ENCODE results near the gene CCL14. TPM values are rescaled to one million over a fixed set of nuclear protein-coding genes. Genes with fewer than 3 reads are reported as not detected.
"Not testable (repeated sequence)": the region's sequence is repeated elsewhere in the genome, so short reads cannot be mapped to it uniquely, and the experiment has no call there.

The CCL14 gene
- total and polyA plus RNA-seq, 7 experiments from 2014 or later = not detected

DNA sequence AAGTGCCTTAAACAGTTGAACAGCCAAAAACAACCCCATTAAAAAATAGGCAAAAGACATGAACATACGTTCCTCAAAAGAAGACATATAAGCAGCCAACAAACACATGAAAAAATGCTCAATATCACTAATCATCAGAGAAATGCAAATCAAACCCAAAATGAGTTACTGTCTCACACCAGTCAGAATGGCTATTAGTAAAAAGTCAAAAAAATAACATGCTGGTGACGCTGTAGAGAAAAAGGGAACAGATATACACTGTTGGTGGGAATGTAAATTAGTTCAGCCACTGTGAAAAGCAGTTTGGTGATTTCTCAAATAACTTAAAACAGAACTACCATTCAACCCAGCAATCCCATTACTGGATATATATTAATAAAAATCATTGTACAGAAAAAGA, 8.8 kb upstream of the CCL14 start:
- POLR2A ChIA-PET; H3K4me1 Mint-ChIP-seq; H3K9me3 ChIP-seq (ENCODE audit: control insufficient read depth in 2 of 3, low read length in 3 of 3); H3K4me3 ChIP-seq (ENCODE audit: low read length); H3K9me3 Mint-ChIP-seq; H3K36me3 Mint-ChIP-seq; H3K27ac Mint-ChIP-seq; H3K4me3 Mint-ChIP-seq; ATAC-seq; DNase-seq; H3K36me3 ChIP-seq (ENCODE audit: control insufficient read depth in 2 of 3, insufficient read depth in 3 of 3, low read length in 3 of 3); H3K4me1 ChIP-seq (ENCODE audit: control insufficient read depth in 2 of 2, insufficient read depth in 2 of 2, low read length in 2 of 2); intact Hi-C loops (cut with micrococcal nuclease); H3K27ac ChIP-seq (ENCODE audit: low read depth, low read length); H3K27me3 ChIP-seq (ENCODE audit: control insufficient read depth in 2 of 2, insufficient read depth in 2 of 2, low read length in 2 of 2); CTCF ChIA-PET: not testable (repeated sequence)
- peaks cover 10 to 37% (median 14%) of the 10 kb centered on the region in 5 donors for H3K27me3 Mint-ChIP-seq

DNA sequence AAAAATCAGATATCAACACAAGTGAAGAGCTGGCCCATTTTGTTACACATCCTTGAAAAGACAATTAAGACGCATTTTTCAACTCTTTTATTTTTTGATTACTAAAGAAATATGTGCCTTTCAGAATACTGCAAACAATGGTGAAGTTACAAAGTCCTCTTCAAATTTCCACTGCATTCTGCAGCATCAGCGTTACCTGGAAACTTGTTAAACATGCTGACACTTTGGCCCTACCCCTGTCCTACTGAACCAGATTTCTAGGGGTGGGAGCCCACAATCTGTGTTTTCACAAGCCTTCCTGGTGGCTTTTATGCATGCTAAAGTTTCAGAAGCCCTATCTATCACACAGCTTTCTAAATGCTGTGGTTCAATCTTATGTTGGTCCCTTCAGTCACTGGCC, 4.5 kb upstream of the CCL14 start:
- H3K9me3 ChIP-seq (ENCODE audit: control insufficient read depth in 2 of 3, low read length in 3 of 3) = no peaks in the 10 kb centered on the region
- Mint-ChIP-seq H3K9me3 (peaks cover 0 to 20% (median 5%) of the 10 kb centered on the region in 11 donors), H3K27me3 (peaks cover 10 to 30% (median 14%) of the 10 kb centered on the region in 5 donors), H3K27ac (no peak overlapping the region), H3K4me1 (peaks cover 0 to 4% (median 0%) of the 10 kb centered on the region in 7 donors), H3K4me3 (no peak overlapping the region), H3K36me3 (peaks cover 0 to 7% (median 0%) of the 10 kb centered on the region in 5 donors)
- ATAC-seq (no peak), DNase-seq (no peak)
- intact Hi-C loops (cut with micrococcal nuclease) = no loop called here
- H3K4me3 ChIP-seq (ENCODE audit: low read length) = no peak overlapping the region
- CTCF ChIA-PET = no interaction called here
- H3K27me3 ChIP-seq (ENCODE audit: control insufficient read depth in 2 of 2, insufficient read depth in 2 of 2, low read length in 2 of 2) = no peaks in the 10 kb centered on the region
- no peaks in the 10 kb centered on the region for H3K4me1 ChIP-seq (ENCODE audit: control insufficient read depth in 2 of 2, insufficient read depth in 2 of 2, low read length in 2 of 2)
- no peak overlapping the region for H3K27ac ChIP-seq (ENCODE audit: low read depth, low read length)
- no peaks in the 10 kb centered on the region for H3K36me3 ChIP-seq (ENCODE audit: control insufficient read depth in 2 of 3, insufficient read depth in 3 of 3, low read length in 3 of 3)
- POLR2A ChIA-PET = no interaction called here

DNA sequence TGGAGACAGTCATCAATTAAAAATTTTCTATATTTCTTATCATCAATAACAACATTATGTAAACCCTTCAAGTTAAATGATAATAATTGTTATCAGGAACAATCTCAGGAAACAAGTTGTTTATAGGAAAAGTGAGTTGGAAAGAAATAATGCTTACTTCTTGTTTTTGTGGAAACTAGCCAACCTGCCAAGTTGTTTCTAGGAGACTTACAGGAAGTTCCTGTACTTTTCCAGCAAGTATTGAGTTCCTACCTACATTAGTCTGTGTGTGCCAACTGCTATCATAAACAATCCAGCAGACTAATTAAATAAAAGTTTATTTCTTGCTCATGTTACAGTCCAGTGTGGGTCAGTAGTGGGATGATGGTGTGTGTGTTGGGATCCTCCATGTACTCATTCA, 1.6 kb upstream of the CCL14 start:
- no peak overlapping the region for H3K27ac Mint-ChIP-seq
- ATAC-seq = no peak

DNA sequence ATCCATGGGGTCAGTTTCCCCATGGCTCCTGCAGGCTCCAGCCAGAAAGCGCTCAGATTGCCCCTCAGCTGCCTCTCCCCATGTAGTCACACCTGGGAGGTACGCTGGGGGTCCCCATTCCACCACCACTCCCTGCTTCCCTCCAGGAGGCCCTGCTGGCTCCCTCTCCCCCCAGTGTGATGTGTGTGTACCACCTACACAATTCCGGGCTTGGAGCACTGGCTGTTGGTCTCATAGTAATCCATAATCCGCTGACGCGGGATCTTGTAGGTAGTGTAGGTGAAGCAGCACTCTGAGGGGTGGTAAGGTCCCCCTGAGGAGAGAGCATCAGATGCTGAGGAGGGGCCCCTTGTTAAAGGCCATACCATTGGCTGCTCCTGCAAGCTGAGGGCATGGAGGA, 2.4 kb downstream of the CCL14 start:
- Histone ChIP-seq H3K27me3 (ENCODE audit: control insufficient read depth in 2 of 2, insufficient read depth in 2 of 2, low read length in 2 of 2) (no peaks in the 10 kb centered on the region), H3K4me3 (ENCODE audit: low read length) (no peak overlapping the region), H3K27ac (ENCODE audit: low read depth, low read length) (no peak overlapping the region), H3K36me3 (ENCODE audit: control insufficient read depth in 2 of 3, insufficient read depth in 3 of 3, low read length in 3 of 3) (no peaks in the 10 kb centered on the region), H3K4me1 (ENCODE audit: control insufficient read depth in 2 of 2, insufficient read depth in 2 of 2, low read length in 2 of 2) (no peaks in the 10 kb centered on the region), H3K9me3 (ENCODE audit: control insufficient read depth in 2 of 3, low read length in 3 of 3) (no peaks in the 10 kb centered on the region)
- no peak for ATAC-seq
- Mint-ChIP-seq H3K27ac (no peak overlapping the region), H3K4me3 (no peak overlapping the region), H3K27me3 (peaks cover 0 to 11% (median 4%) of the 10 kb centered on the region in 5 donors), H3K4me1 (no peaks in the 10 kb centered on the region), H3K9me3 (peaks cover 0 to 9% (median 2%) of the 10 kb centered on the region in 11 donors), H3K36me3 (no peaks in the 10 kb centered on the region)
- DNase-seq = no peak
- intact Hi-C loops (cut with micrococcal nuclease) = no loop called here
- CTCF ChIA-PET = no interaction called here
- POLR2A ChIA-PET = no interaction called here

More for the DNA sequence above, 1.6 kb upstream of the CCL14 start:
- H3K36me3 Mint-ChIP-seq = peaks cover 0 to 7% (median 0%) of the 10 kb centered on the region in 5 donors
- peaks cover 9 to 19% (median 10%) of the 10 kb centered on the region in 5 donors for H3K27me3 Mint-ChIP-seq
- peaks cover 0 to 20% (median 5%) of the 10 kb centered on the region in 11 donors for H3K9me3 Mint-ChIP-seq
- intact Hi-C loops (cut with micrococcal nuclease) = no loop called here
- Histone ChIP-seq H3K27ac (ENCODE audit: low read depth, low read length) (no peak overlapping the region), H3K4me3 (ENCODE audit: low read length) (no peak overlapping the region), H3K9me3 (ENCODE audit: control insufficient read depth in 2 of 3, low read length in 3 of 3) (no peaks in the 10 kb centered on the region), H3K4me1 (ENCODE audit: control insufficient read depth in 2 of 2, insufficient read depth in 2 of 2, low read length in 2 of 2) (no peaks in the 10 kb centered on the region), H3K36me3 (ENCODE audit: control insufficient read depth in 2 of 3, insufficient read depth in 3 of 3, low read length in 3 of 3) (no peaks in the 10 kb centered on the region), H3K27me3 (ENCODE audit: control insufficient read depth in 2 of 2, insufficient read depth in 2 of 2, low read length in 2 of 2) (no peaks in the 10 kb centered on the region)
- DNase-seq = no peak
- H3K4me1 Mint-ChIP-seq = peaks cover 0 to 4% (median 0%) of the 10 kb centered on the region in 7 donors
- no peak overlapping the region for H3K4me3 Mint-ChIP-seq
- ChIA-PET POLR2A (no interaction called here), CTCF (no interaction called here)

DNA sequence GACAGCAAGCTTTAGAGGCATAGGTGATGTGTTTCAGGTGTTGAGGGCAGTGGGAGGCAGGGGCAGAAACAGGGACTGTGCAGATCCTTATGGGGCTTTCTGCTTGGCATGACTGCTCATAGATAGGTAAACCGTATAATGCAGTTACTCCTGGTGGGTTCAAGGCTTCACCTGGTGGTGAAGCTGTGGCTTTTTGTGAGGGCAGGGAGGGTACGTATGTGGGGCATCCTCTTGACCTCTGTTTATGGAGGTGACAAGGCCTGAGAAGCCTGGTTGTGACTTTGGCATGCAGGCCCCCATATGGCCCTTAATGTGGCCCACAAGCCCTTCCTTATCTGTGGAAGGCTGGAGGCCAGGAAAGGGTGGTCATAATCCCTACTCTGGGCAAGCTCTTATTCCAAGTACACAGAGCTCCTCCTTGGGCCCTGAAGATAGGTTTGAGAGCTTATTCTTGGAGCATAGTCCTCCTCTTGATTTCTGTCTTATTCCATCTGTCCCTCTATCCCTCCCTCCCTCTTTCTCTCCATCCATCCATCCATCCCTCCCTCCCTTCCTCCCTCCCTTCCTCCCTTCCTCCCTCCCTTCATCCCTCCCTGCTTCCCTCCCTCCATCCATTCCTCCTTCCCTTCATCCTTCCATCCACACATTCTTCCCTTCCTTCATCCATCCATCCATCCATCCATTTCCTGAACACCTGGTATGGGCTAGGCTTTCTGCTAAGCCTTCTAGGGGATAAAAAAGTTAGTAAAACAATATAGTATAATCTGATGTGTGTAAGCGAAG, 3.9 kb downstream of the CCL14 start:
- ChIA-PET POLR2A (no interaction called here), CTCF (no interaction called here)
- Mint-ChIP-seq H3K36me3 (no peaks in the 10 kb centered on the region), H3K9me3 (no peaks in the 10 kb centered on the region), H3K27ac (no peak overlapping the region), H3K27me3 (peaks cover 0 to 10% (median 7%) of the 10 kb centered on the region in 5 donors), H3K4me1 (no peaks in the 10 kb centered on the region), H3K4me3 (no peak overlapping the region)
- no peak for ATAC-seq
- Histone ChIP-seq H3K27me3 (ENCODE audit: control insufficient read depth in 2 of 2, insufficient read depth in 2 of 2, low read length in 2 of 2) (no peaks in the 10 kb centered on the region), H3K4me3 (ENCODE audit: low read length) (no peak overlapping the region), H3K9me3 (ENCODE audit: control insufficient read depth in 2 of 3, low read length in 3 of 3) (no peaks in the 10 kb centered on the region), H3K4me1 (ENCODE audit: control insufficient read depth in 2 of 2, insufficient read depth in 2 of 2, low read length in 2 of 2) (no peaks in the 10 kb centered on the region), H3K36me3 (ENCODE audit: control insufficient read depth in 2 of 3, insufficient read depth in 3 of 3, low read length in 3 of 3) (no peaks in the 10 kb centered on the region), H3K27ac (ENCODE audit: low read depth, low read length) (no peak overlapping the region)
- intact Hi-C loops (cut with micrococcal nuclease) = no loop called here
- no peak for DNase-seq

DNA sequence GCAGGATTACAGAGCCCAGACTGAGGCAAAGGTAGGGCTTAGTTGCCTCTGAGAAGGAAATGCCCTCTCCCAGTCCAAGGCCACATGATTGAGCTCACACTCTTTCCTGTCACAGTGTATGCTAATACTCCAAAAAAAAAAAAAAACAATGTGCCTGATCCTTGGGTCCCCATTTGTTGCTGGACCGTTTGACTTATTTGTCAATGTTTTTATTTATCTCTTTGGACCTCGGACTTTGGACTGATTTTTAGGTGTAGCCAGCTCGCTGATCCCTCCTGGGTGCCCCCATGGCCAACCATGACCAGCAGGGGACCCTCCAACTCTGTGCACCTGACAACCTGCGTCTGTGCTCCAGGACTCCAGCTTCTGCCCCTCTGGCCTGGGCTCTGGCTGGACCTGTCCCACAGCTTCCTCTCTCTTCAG, 4.6 kb downstream of the CCL14 start:
- Histone ChIP-seq H3K27ac (ENCODE audit: low read depth, low read length) (no peak overlapping the region), H3K36me3 (ENCODE audit: control insufficient read depth in 2 of 3, insufficient read depth in 3 of 3, low read length in 3 of 3) (no peaks in the 10 kb centered on the region), H3K4me3 (ENCODE audit: low read length) (no peak overlapping the region), H3K27me3 (ENCODE audit: control insufficient read depth in 2 of 2, insufficient read depth in 2 of 2, low read length in 2 of 2) (no peaks in the 10 kb centered on the region), H3K9me3 (ENCODE audit: control insufficient read depth in 2 of 3, low read length in 3 of 3) (no peaks in the 10 kb centered on the region), H3K4me1 (ENCODE audit: control insufficient read depth in 2 of 2, insufficient read depth in 2 of 2, low read length in 2 of 2) (no peaks in the 10 kb centered on the region)
- POLR2A ChIA-PET = no interaction called here
- no peaks in the 10 kb centered on the region for H3K36me3 Mint-ChIP-seq
- no peaks in the 10 kb centered on the region for H3K4me1 Mint-ChIP-seq
- ATAC-seq (no peak), DNase-seq (no peak)
- peaks cover under 1 to 10% (median 7%) of the 10 kb centered on the region in 5 donors for H3K27me3 Mint-ChIP-seq
- intact Hi-C loops (cut with micrococcal nuclease) = no loop called here
- CTCF ChIA-PET = no interaction called here
- no peak overlapping the region for H3K27ac Mint-ChIP-seq
- no peak overlapping the region for H3K4me3 Mint-ChIP-seq
- no peaks in the 10 kb centered on the region for H3K9me3 Mint-ChIP-seq

DNA sequence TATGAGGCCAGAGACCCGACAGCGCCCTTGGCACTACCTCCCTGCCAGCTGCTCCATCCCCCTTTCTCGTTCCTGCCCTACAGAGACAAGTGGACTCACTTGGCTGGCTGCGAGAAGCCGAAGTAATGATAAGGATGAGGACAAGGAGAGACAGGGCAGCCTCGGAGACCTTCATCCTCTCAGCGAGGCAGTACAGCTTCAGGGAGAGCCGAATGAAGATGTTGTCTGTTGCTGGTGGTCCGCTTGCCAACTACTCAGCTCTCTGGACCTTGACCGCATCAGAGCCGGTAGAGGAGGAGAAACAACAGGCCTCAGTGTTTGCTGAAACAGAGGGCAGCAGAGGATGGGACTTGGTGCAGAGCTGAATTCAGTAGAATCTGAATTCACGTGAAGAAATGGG, 5.3 kb downstream of the CCL14 start, which contains the start of gene CCL16:
TSS of gene CCL16 (minus strand) at position 252 of the 400 bp plus-strand sequence. CDS start at position 175, 77 bp downstream.
- H3K27ac Mint-ChIP-seq = no peak within 1 kb of the TSS
- POLR2A ChIA-PET = no interaction called here
- ATAC-seq = no peak

More for the DNA sequence above, 5.3 kb downstream of the CCL14 start, which contains the start of gene CCL16:
- Histone ChIP-seq H3K36me3 (ENCODE audit: control insufficient read depth in 2 of 3, insufficient read depth in 3 of 3, low read length in 3 of 3) (no peaks in the 10 kb centered on the region), H3K4me3 (ENCODE audit: low read length) (no peak within 1 kb of the TSS), H3K27me3 (ENCODE audit: control insufficient read depth in 2 of 2, insufficient read depth in 2 of 2, low read length in 2 of 2) (no peaks in the 10 kb centered on the region), H3K9me3 (ENCODE audit: control insufficient read depth in 2 of 3, low read length in 3 of 3) (no peaks in the 10 kb centered on the region), H3K4me1 (ENCODE audit: control insufficient read depth in 2 of 2, insufficient read depth in 2 of 2, low read length in 2 of 2) (no peaks in the 10 kb centered on the region), H3K27ac (ENCODE audit: low read depth, low read length) (no peak within 1 kb of the TSS)
- no peaks in the 10 kb centered on the region for H3K9me3 Mint-ChIP-seq
- H3K4me3 Mint-ChIP-seq = no peak within 1 kb of the TSS
- no peaks in the 10 kb centered on the region for H3K36me3 Mint-ChIP-seq
- peaks cover 7 to 12% (median 7%) of the 10 kb centered on the region in 5 donors for H3K27me3 Mint-ChIP-seq
- intact Hi-C loops (cut with micrococcal nuclease) = no loop called here
- CTCF ChIA-PET = no interaction called here
- no peak for DNase-seq
- peaks cover 0 to 5% (median 0%) of the 10 kb centered on the region in 7 donors for H3K4me1 Mint-ChIP-seq
